Activated CD8-positive, alpha-beta memory T cell treated with anti-CD3 and anti-CD28 coated beads, Interleukin-2, amount 10 ng/mL, durations not matched to agents 7 days and 5 days (primary cell): ENCODE measurements around the gene CHRNA9. TPM values are rescaled to one million over a fixed set of nuclear protein-coding genes. Genes with fewer than 3 reads are reported as not detected.
"Not testable (repeated sequence)": the region's sequence is repeated elsewhere in the genome, so short reads cannot be mapped to it uniquely, and the experiment has no call there.

Experiments
- ATAC-seq: fragments of 150-1000 bp; cut with Tn5 transposase; one replicate; pipeline ENCODE4 v1.10.0; 2021; ENCODE audit warnings: moderate library complexity
- CTCF ChIA-PET: fragments of 350-600 bp; sonication (Branson Sonifier 250); formaldehyde crosslinking; loops from one replicate; lab custom pipeline; 2021; ENCODE audit warnings: antibody characterized with exemption; lab: Charles Lee
- DNase-seq: peaks from one replicate; pipeline ENCODE4 v3.0.0-alpha.2; 2020
- H3K27ac Mint-ChIP-seq: one replicate; pipeline ENCODE4 v1.8.0; 2021; ENCODE audit warnings: mild to moderate bottlenecking, mixed read lengths
- H3K27me3 Mint-ChIP-seq: one replicate; pipeline ENCODE4 v1.8.0; 2021; ENCODE audit warnings: mixed read lengths
- H3K36me3 Mint-ChIP-seq: one replicate; pipeline ENCODE4 v1.8.0; 2021; ENCODE audit warnings: mild to moderate bottlenecking, mixed read lengths
- H3K4me1 Mint-ChIP-seq: one replicate; pipeline ENCODE4 v1.8.0; 2021; ENCODE audit warnings: mixed read lengths
- H3K4me3 Mint-ChIP-seq: one replicate; pipeline ENCODE4 v1.8.0; 2021; ENCODE audit warnings: mild to moderate bottlenecking, moderate library complexity, mixed read lengths
- H3K9me3 Mint-ChIP-seq: one replicate; pipeline ENCODE4 v1.8.0; 2022; ENCODE audit warnings: low read depth, mixed read lengths
- total RNA-seq, 2 experiments: library from RNA; stranded (reverse); gene quantifications; one replicate each; pipeline ENCODE4 v1.2.3, GENCODE V29; 2021

Gene CHRNA9
- total RNA-seq, 2 experiments from 2014 or later: 0.18 TPM; not detected in 1

DNA sequence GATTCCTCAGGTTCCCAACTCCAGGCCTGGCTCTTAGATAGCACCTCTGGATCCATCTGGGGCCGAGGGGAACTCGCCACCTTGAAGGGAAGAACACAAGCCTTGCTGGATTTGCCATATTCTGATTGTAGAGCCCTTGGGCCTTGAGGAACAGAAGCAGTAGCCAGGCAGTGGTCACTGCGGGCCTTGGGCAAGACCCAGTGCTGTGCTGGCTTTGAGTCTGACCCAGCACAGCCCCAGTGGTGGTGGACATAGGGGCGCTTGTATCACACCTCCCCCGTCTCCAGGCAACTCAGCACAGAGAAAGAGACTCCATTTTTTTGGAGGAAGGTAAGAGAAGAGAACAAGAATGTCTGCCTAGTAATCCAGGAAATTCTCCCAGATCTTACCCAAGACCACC, 45.5 kb downstream of the CHRNA9 start:
- no peaks in the 10 kb centered on the region for H3K4me1 Mint-ChIP-seq
- H3K9me3 Mint-ChIP-seq: no peaks in the 10 kb centered on the region

DNA sequence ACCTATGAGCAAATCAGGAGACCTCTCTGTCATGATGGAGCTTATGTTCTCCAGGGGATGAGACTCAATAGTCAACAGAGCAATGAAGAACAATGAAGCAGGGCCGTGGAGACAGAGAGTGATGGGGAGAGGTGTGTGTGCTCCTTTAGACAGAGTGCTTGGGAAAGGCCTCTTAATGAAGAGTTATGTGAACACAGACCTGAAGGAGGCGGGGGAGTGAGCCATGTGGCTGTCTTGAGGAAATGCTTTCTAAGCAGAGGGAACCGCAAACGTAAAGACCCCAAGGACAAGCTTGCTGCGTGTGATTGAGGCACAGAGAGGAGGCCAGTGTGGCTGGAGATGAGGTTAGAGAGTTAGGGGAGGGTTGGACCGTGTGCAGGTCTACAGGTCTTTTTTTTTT, 53.1 kb downstream of the CHRNA9 start:
- peaks cover 13% of the 10 kb centered on the region for H3K27me3 Mint-ChIP-seq
- H3K4me1 Mint-ChIP-seq: peaks cover 3% of the 10 kb centered on the region
- no peaks in the 10 kb centered on the region for H3K36me3 Mint-ChIP-seq
- no peak overlapping the region for H3K4me3 Mint-ChIP-seq
- H3K9me3 Mint-ChIP-seq: no peaks in the 10 kb centered on the region
- CTCF ChIA-PET: interaction anchor here (0.6 kb wide), 1 partner anchor 134 kb away, joined by 3 read pairs; no protein-coding TSS in a partner anchor
- ATAC-seq: no peak
- DNase-seq: no peak
- no peak overlapping the region for H3K27ac Mint-ChIP-seq

More for the DNA sequence above, 45.5 kb downstream of the CHRNA9 start:
- no peak for ATAC-seq
- Mint-ChIP-seq H3K27me3 (peaks cover 15% of the 10 kb centered on the region), H3K4me3 (no peak overlapping the region), H3K27ac (no peak overlapping the region), H3K36me3 (no peaks in the 10 kb centered on the region)
- CTCF ChIA-PET: no interaction called here
- DNase-seq: no peak

DNA sequence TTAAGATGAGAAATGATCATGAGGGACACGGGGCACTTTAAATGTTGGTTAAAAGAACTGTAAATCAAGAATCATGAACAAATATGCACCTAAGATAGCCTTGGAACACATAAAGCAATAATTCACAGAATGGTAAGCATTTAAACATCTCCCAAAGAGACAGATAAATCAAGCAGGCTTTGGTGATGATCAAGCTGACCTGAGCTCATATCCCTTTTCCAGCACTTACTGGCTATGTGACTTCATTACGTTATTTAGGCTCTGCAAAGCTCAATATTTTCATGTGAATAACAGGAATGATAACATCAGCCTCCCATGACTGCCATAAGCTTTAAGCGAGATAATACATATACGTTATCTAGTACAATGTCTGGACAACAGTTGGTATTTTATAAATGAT, 54.9 kb downstream of the CHRNA9 start:
- CTCF ChIA-PET: interaction anchor here (1.3 kb wide), 1 partner anchor 108 kb away, joined by 3 read pairs; no protein-coding TSS in a partner anchor
- ATAC-seq: no peak
- Mint-ChIP-seq H3K27ac (no peak overlapping the region), H3K27me3 (peaks cover 11% of the 10 kb centered on the region), H3K4me1 (peaks cover 3% of the 10 kb centered on the region), H3K4me3 (no peak overlapping the region), H3K36me3 (no peaks in the 10 kb centered on the region), H3K9me3 (no peaks in the 10 kb centered on the region)
- DNase-seq: no peak

DNA sequence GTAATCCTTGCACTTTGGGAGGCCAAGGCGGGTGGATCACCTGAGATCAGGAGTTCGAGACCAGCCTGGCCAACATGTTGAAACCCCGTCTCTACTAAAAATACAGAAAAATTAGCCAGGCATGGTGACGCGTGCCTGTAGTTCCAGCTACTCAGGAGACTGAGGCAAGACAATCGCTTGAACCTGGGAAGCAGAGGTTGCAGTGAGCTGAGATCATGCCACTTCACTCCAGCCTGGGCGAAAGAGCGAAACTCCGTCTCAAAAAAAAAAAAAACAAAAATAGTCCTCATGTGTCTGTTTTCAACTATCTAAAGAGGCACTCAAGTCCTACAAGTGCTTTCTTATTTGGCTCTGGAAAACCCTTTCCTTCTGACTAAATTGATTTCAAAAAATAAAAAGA, 57.1 kb downstream of the CHRNA9 start:
- peaks cover 11% of the 10 kb centered on the region for H3K27me3 Mint-ChIP-seq
- H3K4me3 Mint-ChIP-seq: not testable (repeated sequence)

DNA sequence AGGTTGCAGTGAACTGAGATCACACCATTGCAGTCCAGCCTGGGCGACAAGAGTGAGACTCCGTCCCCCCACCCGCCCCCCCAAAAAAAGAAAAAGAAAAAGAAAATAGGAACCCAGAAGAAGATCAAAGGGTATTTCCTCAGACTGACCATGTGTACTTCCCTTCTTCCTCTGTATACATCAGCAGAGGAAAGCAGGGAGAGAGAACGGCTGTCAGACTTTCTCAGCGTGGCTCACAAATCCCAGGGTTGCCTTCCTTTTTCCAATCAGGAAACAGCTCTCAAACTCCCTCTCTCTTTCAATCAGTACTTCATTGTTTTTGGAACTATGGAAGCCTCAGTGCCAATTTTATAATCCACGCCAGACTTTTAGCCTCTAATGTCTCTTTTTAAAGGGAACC, 59.1 kb downstream of the CHRNA9 start:
- Mint-ChIP-seq H3K4me3 (no peak overlapping the region), H3K36me3 (no peaks in the 10 kb centered on the region), H3K27me3 (peaks cover 9% of the 10 kb centered on the region), H3K27ac (no peak overlapping the region), H3K4me1 (no peaks in the 10 kb centered on the region), H3K9me3 (no peaks in the 10 kb centered on the region)
- DNase-seq (no peak), ATAC-seq (no peak)
- CTCF ChIA-PET: no interaction called here

More for the DNA sequence above, 57.1 kb downstream of the CHRNA9 start:
- H3K27ac Mint-ChIP-seq, H3K9me3 Mint-ChIP-seq, H3K4me1 Mint-ChIP-seq, CTCF ChIA-PET, ATAC-seq, H3K36me3 Mint-ChIP-seq, DNase-seq: not testable (repeated sequence)

DNA sequence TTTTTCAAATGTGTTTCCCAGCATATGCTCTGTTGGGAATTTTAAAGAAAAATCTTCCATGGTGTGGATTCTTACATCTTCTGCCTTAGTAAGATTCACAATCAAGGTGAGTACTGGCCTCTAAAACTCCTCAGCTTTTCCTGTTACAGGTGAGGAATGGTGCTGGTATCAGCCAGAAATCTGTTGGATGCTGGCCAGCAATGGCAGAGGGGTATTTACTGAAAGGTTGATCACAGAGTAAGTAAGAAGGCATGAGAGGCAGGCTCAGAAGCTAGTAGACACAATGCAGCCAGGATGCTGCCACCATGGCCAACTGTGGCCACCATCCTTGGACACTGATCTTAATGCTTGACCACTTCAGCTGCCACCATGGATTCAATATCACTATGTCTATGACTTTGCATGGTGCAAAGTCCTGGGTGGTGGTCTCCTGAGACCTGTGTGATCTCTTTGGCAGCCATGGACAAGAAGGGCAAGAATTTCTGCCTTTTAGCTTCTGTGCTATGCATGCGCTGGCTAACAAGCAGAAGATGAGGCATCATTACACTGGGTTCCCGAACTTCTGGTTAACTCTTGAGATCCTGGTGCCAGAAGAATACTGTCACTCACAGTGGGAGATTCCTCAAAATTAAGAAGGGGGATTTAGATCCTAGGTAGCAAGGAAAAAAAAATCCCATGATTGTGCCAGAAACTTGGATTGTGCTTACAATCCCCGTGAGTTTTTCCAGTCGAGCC, 60.2 kb downstream of the CHRNA9 start:
- Mint-ChIP-seq H3K9me3 (no peaks in the 10 kb centered on the region), H3K4me3 (no peak overlapping the region), H3K27me3 (peaks cover 4% of the 10 kb centered on the region), H3K27ac (no peak overlapping the region), H3K36me3 (no peaks in the 10 kb centered on the region), H3K4me1 (no peaks in the 10 kb centered on the region)
- DNase-seq (no peak), ATAC-seq (no peak)
- CTCF ChIA-PET: no interaction called here

DNA sequence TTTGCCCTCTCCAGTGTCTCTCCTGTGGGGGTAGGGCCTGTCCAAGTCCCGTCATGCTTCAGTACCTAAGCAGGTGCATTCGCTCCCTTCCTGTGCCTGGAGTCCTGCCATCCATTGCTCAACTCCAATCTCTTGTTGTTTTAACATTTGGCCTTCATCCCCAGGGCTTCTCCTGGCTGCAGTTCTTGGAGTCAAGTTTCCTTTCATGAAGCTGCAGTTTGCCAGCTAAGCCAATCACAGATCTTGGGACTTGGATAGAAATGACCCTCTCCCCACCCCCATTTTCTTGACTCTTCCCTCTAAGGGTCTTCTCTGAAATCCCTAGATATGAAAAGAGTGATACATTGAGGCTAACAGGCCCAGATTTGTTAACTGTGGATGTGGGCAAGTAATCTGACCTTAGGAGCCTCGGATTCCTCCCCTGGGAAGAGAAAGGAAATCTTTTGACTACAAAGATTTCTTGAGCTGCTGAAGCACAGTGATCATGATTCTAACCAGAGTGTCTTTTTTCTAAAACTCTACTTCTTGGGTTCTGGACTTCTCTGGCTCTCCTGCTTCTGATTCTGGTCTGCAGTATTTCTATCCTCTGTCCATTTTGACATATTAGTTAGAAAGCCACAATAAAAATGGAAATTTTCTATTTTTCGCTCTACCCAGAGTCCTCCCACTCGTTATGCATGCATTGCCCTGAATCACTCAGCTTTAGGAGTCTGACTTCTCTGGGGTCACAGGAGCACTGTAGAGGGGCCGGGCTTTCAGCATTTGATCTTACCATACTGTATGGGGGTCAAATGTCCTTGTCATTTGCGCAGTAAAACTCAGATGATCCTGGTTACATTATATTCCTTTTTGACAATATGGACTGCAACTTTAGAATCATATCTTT, 61.0 kb downstream of the CHRNA9 start:
- no peaks in the 10 kb centered on the region for H3K4me1 Mint-ChIP-seq
- DNase-seq (no peak), ATAC-seq (no peak)
- H3K27me3 Mint-ChIP-seq: peaks cover 3% of the 10 kb centered on the region
- no peaks in the 10 kb centered on the region for H3K9me3 Mint-ChIP-seq
- no peak overlapping the region for H3K4me3 Mint-ChIP-seq
- no peak overlapping the region for H3K27ac Mint-ChIP-seq
- no peaks in the 10 kb centered on the region for H3K36me3 Mint-ChIP-seq
- CTCF ChIA-PET: no interaction called here

DNA sequence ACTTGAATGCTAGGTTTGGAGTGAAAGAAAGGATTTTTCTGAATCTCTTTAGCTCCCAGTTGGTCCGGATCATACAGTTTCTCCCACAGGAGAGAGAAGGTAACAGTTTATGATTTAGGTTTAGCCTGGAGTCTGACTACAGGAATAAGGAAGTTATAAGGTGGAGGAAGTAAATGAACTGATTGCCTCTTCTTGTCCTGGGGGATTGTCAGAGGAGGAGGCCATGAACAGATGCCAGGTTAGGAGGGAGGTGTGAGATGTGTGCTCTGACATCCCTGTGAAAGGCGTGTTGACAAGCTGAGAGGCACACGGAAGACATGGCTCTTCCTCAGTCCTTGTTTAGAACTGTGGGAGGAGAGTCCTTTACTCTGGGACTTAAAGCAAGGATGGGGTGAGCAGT, 64.4 kb downstream of the CHRNA9 start:
- Mint-ChIP-seq H3K36me3 (no peaks in the 10 kb centered on the region), H3K4me1 (no peaks in the 10 kb centered on the region), H3K4me3 (no peak overlapping the region), H3K9me3 (no peaks in the 10 kb centered on the region), H3K27me3 (no peaks in the 10 kb centered on the region), H3K27ac (no peak overlapping the region)
- DNase-seq (no peak), ATAC-seq (no peak)
- CTCF ChIA-PET: no interaction called here

DNA sequence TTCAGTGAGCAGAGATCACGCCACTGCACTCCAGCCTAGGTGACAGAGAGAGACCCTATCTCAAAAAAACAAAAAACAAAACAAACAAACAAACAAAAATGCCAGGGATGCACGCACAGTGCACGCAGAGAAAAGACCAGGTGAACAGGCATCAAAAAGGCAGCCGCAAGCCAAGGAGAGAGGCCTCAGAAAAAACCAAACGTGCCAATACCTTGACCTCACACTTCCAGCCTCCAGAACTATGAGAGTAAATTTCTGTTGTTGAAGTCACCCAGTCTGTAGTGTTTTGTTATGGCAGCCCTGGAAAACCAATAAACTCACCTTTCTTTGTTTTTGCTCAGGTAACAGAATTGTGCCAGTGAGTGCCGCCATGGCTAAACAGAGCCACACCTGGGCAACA, 66.0 kb downstream of the CHRNA9 start:
- CTCF ChIA-PET: no interaction called here
- H3K36me3 Mint-ChIP-seq: peaks cover 3% of the 10 kb centered on the region
- no peak overlapping the region for H3K4me3 Mint-ChIP-seq
- no peak overlapping the region for H3K27ac Mint-ChIP-seq
- H3K27me3 Mint-ChIP-seq: no peaks in the 10 kb centered on the region
- no peaks in the 10 kb centered on the region for H3K4me1 Mint-ChIP-seq
- ATAC-seq (no peak), DNase-seq (no peak)
- peaks cover under 1% of the 10 kb centered on the region for H3K9me3 Mint-ChIP-seq

DNA sequence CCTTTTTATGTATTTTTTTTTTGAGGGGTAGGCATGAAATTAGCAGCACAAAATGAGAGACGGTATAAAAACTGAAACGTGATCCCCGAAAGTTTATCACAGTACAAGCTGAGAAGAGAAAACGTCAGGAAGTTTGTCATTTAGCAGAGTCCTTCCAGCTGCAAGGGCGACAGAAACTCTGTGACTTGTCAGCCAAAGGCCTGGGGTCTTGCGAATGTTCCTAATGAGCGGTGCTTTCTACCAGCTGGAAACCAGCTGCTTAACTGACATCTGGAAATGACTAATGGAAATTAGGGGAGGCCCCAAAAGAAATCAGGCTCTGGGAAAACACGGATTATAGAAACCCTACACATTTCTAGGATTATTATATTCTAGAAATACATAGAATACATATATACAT, 66.5 kb downstream of the CHRNA9 start:
- H3K9me3 Mint-ChIP-seq: peaks cover 4% of the 10 kb centered on the region
- CTCF ChIA-PET: no interaction called here
- DNase-seq: no peak
- no peak overlapping the region for H3K4me3 Mint-ChIP-seq
- no peak for ATAC-seq
- H3K27me3 Mint-ChIP-seq: no peaks in the 10 kb centered on the region
- H3K4me1 Mint-ChIP-seq: no peaks in the 10 kb centered on the region
- no peak overlapping the region for H3K27ac Mint-ChIP-seq
- peaks cover 3% of the 10 kb centered on the region for H3K36me3 Mint-ChIP-seq

DNA sequence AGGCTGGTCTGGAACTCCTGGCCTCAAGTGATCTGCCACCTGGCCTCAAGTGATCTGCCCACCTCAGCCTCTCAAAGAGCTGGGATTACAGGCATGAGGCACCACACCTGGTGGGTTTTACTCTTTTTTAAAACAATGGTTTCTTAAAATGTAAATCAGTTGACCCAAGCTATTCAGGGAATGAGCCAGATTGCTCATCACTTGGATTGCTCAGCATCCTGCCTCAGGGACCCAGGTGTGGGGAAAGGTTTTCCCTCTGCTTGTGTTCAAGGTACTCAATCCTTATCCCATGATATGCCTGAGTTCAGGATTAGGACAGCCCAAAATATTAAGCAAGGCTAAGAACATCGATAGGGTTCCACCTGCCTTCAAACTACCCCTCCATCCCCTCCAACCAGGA, 67.4 kb downstream of the CHRNA9 start:
- CTCF ChIA-PET: no interaction called here
- Mint-ChIP-seq H3K4me3 (no peak overlapping the region), H3K27me3 (no peaks in the 10 kb centered on the region), H3K4me1 (no peaks in the 10 kb centered on the region), H3K27ac (no peak overlapping the region), H3K9me3 (peaks cover 4% of the 10 kb centered on the region), H3K36me3 (peaks cover 3% of the 10 kb centered on the region)
- no peak for DNase-seq
- ATAC-seq: no peak

DNA sequence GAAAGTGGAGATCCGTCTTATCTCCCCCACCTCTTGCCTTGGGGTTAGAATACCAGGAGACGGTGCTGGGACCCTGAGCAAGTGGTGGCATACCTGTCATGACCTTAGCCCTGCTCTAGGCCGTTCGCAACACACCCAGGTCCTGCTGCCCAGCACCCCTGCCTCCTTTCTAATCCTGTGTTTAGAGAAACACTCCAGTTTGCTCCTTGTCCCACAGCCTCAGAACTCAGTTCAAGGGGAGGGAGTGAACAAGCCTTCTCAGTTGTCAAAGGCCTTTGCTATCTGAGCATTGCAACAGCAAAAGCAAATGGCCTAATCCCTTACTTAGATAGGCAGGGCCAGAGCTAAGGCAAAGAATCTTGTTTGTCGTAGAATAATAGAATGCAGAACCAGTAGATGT, 67.9 kb downstream of the CHRNA9 start:
- CTCF ChIA-PET: no interaction called here
- peaks cover 6% of the 10 kb centered on the region for H3K36me3 Mint-ChIP-seq
- peaks cover 8% of the 10 kb centered on the region for H3K9me3 Mint-ChIP-seq
- no peaks in the 10 kb centered on the region for H3K4me1 Mint-ChIP-seq
- no peak overlapping the region for H3K4me3 Mint-ChIP-seq
- H3K27ac Mint-ChIP-seq: no peak overlapping the region
- no peak for ATAC-seq
- H3K27me3 Mint-ChIP-seq: no peaks in the 10 kb centered on the region
- DNase-seq: no peak
